ENCODE measurements around the gene ACTR5. TPM values are rescaled to one million over a fixed set of nuclear protein-coding genes. Genes with fewer than 3 reads are reported as not detected.

The ACTR5 gene
- total RNA-seq, 1 experiment from 2014 or later = 9.8 TPM

DNA sequence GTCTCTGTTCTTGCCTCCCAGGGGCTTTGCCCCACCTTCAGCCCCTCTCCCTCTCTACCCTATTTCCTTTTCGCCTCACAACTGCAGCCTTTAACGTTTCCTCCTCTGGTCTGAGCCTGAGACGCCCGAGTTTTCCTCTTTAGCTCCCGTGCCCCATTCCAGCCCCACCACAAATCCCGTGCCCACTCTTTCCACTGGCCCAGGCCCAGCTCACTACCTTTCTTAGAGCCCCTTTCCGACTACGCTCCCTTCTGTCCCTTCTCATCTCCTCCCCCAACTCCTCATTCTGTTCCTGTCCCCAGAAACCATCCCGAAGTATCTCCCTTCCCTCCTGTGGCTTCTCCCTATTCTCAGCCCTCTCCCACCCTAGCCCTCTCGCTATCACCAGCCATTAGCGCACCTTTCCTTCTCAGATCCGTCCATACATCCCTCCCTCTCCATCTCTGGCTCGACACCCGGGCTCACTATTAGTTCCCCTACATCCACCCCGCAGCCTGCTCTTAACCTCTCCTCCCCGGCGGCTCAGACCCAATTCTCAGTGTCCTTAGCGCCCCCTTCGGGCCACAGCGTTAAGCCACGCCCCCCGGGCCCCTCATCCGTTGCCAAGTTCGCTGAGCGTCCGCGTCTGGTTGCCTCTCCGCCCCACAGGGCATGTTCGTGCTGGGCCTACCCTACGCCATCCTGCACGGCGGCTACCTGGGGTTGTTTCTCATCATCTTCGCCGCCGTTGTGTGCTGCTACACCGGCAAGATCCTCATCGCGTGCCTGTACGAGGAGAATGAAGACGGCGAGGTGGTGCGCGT, 21.3 kb upstream of the ACTR5 start (continued):
- TF ChIP-seq, protein P1, sequence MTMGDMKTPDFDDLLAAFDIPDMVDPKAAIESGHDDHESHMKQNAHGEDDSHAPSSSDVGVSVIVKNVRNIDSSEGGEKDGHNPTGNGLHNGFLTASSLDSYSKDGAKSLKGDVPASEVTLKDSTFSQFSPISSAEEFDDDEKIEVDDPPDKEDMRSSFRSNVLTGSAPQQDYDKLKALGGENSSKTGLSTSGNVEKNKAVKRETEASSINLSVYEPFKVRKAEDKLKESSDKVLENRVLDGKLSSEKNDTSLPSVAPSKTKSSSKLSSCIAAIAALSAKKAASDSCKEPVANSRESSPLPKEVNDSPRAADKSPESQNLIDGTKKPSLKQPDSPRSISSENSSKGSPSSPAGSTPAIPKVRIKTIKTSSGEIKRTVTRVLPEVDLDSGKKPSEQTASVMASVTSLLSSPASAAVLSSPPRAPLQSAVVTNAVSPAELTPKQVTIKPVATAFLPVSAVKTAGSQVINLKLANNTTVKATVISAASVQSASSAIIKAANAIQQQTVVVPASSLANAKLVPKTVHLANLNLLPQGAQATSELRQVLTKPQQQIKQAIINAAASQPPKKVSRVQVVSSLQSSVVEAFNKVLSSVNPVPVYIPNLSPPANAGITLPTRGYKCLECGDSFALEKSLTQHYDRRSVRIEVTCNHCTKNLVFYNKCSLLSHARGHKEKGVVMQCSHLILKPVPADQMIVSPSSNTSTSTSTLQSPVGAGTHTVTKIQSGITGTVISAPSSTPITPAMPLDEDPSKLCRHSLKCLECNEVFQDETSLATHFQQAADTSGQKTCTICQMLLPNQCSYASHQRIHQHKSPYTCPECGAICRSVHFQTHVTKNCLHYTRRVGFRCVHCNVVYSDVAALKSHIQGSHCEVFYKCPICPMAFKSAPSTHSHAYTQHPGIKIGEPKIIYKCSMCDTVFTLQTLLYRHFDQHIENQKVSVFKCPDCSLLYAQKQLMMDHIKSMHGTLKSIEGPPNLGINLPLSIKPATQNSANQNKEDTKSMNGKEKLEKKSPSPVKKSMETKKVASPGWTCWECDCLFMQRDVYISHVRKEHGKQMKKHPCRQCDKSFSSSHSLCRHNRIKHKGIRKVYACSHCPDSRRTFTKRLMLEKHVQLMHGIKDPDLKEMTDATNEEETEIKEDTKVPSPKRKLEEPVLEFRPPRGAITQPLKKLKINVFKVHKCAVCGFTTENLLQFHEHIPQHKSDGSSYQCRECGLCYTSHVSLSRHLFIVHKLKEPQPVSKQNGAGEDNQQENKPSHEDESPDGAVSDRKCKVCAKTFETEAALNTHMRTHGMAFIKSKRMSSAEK (CRISPR knock-in tag; IDR thresholded peaks at IDR 0.05; ENCODE audit: borderline replicate concordance) = no peak
- no peak for TF ChIP-seq ZNF416 (CRISPR knock-in tag; IDR thresholded peaks at IDR 0.05)
- no peak for TF ChIP-seq GTF2I (CRISPR knock-in tag; conservative IDR thresholded peaks at IDR 0.05)
- TF ChIP-seq EMX1 (CRISPR knock-in tag; IDR thresholded peaks at IDR 0.05) = no peak
- no peak for TF ChIP-seq ELF4 (CRISPR knock-in tag; IDR thresholded peaks at IDR 0.05; ENCODE audit: low read depth)
- TF ChIP-seq CREM (CRISPR knock-in tag; IDR thresholded peaks at IDR 0.05) = no peak
- 0 out of 2 replicates have a peak, but pooled peaks have one; percentile 50 for TF ChIP-seq TEAD1 (CRISPR knock-in tag; IDR thresholded peaks at IDR 0.05)
- TF ChIP-seq, protein P2, sequence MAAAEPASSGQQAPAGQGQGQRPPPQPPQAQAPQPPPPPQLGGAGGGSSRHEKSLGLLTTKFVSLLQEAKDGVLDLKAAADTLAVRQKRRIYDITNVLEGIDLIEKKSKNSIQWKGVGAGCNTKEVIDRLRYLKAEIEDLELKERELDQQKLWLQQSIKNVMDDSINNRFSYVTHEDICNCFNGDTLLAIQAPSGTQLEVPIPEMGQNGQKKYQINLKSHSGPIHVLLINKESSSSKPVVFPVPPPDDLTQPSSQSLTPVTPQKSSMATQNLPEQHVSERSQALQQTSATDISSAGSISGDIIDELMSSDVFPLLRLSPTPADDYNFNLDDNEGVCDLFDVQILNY (CRISPR knock-in tag; IDR thresholded peaks at IDR 0.05) = 0 out of 2 replicates have a peak, but pooled peaks have one; percentile 26
- TF ChIP-seq, protein P3, sequence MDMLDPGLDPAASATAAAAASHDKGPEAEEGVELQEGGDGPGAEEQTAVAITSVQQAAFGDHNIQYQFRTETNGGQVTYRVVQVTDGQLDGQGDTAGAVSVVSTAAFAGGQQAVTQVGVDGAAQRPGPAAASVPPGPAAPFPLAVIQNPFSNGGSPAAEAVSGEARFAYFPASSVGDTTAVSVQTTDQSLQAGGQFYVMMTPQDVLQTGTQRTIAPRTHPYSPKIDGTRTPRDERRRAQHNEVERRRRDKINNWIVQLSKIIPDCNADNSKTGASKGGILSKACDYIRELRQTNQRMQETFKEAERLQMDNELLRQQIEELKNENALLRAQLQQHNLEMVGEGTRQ (CRISPR knock-in tag; IDR thresholded peaks at IDR 0.05) = no peak
- no peak for TF ChIP-seq JUN (CRISPR knock-in tag; IDR thresholded peaks at IDR 0.05)
- TF ChIP-seq, protein P4, sequence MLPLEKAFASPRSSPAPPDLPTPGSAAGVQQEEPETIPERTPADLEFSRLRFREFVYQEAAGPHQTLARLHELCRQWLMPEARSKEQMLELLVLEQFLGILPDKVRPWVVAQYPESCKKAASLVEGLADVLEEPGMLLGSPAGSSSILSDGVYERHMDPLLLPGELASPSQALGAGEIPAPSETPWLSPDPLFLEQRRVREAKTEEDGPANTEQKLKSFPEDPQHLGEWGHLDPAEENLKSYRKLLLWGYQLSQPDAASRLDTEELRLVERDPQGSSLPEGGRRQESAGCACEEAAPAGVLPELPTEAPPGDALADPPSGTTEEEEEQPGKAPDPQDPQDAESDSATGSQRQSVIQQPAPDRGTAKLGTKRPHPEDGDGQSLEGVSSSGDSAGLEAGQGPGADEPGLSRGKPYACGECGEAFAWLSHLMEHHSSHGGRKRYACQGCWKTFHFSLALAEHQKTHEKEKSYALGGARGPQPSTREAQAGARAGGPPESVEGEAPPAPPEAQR (CRISPR knock-in tag; IDR thresholded peaks at IDR 0.05) = no peak
- no peak for TF ChIP-seq ETV6 (CRISPR knock-in tag; IDR thresholded peaks at IDR 0.05)
- TF ChIP-seq ZNF138 (CRISPR knock-in tag; conservative IDR thresholded peaks at IDR 0.05) = no peak
- 0 out of 2 replicates have a peak, but pooled peaks have one; percentile 16 for TF ChIP-seq ZBTB21 (CRISPR knock-in tag; IDR thresholded peaks at IDR 0.05; ENCODE audit: borderline replicate concordance)
- TF ChIP-seq, protein P5, sequence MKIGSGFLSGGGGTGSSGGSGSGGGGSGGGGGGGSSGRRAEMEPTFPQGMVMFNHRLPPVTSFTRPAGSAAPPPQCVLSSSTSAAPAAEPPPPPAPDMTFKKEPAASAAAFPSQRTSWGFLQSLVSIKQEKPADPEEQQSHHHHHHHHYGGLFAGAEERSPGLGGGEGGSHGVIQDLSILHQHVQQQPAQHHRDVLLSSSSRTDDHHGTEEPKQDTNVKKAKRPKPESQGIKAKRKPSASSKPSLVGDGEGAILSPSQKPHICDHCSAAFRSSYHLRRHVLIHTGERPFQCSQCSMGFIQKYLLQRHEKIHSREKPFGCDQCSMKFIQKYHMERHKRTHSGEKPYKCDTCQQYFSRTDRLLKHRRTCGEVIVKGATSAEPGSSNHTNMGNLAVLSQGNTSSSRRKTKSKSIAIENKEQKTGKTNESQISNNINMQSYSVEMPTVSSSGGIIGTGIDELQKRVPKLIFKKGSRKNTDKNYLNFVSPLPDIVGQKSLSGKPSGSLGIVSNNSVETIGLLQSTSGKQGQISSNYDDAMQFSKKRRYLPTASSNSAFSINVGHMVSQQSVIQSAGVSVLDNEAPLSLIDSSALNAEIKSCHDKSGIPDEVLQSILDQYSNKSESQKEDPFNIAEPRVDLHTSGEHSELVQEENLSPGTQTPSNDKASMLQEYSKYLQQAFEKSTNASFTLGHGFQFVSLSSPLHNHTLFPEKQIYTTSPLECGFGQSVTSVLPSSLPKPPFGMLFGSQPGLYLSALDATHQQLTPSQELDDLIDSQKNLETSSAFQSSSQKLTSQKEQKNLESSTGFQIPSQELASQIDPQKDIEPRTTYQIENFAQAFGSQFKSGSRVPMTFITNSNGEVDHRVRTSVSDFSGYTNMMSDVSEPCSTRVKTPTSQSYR (CRISPR knock-in tag; IDR thresholded peaks at IDR 0.05) = no peak
- TF ChIP-seq CREB1 (CRISPR knock-in tag; IDR thresholded peaks at IDR 0.05) = no peak
- TF ChIP-seq, protein P6, sequence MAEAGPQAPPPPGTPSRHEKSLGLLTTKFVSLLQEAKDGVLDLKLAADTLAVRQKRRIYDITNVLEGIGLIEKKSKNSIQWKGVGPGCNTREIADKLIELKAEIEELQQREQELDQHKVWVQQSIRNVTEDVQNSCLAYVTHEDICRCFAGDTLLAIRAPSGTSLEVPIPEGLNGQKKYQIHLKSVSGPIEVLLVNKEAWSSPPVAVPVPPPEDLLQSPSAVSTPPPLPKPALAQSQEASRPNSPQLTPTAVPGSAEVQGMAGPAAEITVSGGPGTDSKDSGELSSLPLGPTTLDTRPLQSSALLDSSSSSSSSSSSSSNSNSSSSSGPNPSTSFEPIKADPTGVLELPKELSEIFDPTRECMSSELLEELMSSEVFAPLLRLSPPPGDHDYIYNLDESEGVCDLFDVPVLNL (CRISPR knock-in tag; IDR thresholded peaks at IDR 0.05; ENCODE audit: borderline replicate concordance, low read depth) = no peak
- TF ChIP-seq, protein P7, sequence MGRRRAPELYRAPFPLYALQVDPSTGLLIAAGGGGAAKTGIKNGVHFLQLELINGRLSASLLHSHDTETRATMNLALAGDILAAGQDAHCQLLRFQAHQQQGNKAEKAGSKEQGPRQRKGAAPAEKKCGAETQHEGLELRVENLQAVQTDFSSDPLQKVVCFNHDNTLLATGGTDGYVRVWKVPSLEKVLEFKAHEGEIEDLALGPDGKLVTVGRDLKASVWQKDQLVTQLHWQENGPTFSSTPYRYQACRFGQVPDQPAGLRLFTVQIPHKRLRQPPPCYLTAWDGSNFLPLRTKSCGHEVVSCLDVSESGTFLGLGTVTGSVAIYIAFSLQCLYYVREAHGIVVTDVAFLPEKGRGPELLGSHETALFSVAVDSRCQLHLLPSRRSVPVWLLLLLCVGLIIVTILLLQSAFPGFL (CRISPR knock-in tag; IDR thresholded peaks at IDR 0.05; ENCODE audit: borderline replicate concordance) = no peak
- TF ChIP-seq ZNF396 (CRISPR knock-in tag; IDR thresholded peaks at IDR 0.05; ENCODE audit: borderline replicate concordance) = no peak
- TF ChIP-seq, protein P8, sequence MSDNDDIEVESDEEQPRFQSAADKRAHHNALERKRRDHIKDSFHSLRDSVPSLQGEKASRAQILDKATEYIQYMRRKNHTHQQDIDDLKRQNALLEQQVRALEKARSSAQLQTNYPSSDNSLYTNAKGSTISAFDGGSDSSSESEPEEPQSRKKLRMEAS (CRISPR knock-in tag; IDR thresholded peaks at IDR 0.05) = 0 out of 2 replicates have a peak, but pooled peaks have one; percentile 63
- TF ChIP-seq ESRRA (CRISPR knock-in tag; IDR thresholded peaks at IDR 0.05; ENCODE audit: borderline replicate concordance) = no peak
- TF ChIP-seq, protein P9, sequence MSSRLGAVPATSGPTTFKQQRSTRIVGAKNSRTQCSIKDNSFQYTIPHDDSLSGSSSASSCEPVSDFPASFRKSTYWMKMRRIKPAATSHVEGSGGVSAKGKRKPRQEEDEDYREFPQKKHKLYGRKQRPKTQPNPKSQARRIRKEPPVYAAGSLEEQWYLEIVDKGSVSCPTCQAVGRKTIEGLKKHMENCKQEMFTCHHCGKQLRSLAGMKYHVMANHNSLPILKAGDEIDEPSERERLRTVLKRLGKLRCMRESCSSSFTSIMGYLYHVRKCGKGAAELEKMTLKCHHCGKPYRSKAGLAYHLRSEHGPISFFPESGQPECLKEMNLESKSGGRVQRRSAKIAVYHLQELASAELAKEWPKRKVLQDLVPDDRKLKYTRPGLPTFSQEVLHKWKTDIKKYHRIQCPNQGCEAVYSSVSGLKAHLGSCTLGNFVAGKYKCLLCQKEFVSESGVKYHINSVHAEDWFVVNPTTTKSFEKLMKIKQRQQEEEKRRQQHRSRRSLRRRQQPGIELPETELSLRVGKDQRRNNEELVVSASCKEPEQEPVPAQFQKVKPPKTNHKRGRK (CRISPR knock-in tag; IDR thresholded peaks at IDR 0.05; ENCODE audit: borderline replicate concordance) = 0 out of 2 replicates have a peak, but pooled peaks have one; percentile 38
- no peak for TF ChIP-seq GRHL2 (CRISPR knock-in tag; IDR thresholded peaks at IDR 0.05; ENCODE audit: insufficient replicate concordance, severe bottlenecking)
